ENCODE results near the gene SLC29A3.

DNA sequence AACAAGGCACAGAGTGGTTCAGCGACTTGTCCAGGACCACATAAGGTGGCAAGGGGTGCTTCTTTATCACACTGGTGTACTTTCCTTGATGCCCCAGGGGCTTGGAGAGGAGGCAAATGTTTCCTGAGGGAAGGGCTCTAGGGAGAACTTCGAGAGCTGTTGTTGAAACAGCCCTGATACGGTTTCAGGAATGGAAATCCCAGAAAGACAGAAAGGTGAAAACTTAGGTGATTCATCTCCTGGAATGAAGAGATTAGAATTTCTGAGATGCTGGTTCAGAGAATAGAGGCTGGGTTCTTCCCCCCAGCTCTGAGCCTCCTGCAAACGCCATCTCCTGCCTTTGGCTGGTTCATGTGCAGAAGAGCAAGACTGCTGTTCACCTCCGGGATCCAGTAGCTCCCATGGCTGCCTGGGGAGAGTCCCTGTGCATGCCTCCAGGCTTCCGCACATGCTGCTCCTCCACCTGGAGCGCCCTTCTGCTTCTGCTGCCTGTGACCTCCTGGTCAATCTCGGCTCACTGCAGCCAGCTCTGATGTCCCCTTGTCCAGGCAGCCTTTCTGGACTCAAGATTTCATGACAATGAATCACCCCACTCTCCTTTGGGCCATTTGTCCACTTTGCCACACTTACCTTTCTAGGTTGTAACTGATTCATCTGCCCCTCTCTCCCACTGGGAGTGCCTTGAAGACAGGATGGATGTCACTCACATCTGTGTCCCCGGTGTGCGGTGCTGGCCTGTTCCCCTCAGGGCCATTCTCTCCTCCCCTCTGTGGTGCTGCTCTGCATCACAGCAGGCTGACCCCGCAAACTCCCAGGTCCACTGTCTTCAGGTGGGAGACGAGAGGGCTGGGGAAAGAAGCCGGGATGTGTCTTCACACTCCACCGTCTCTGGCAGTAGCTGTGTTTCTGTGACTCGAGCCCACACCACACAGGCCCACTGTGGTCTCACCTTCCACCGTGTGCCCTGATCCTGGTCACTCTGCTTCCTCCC lies 74.0 kb downstream of the SLC29A3 start:
- TF ChIP-seq, protein P1, sequence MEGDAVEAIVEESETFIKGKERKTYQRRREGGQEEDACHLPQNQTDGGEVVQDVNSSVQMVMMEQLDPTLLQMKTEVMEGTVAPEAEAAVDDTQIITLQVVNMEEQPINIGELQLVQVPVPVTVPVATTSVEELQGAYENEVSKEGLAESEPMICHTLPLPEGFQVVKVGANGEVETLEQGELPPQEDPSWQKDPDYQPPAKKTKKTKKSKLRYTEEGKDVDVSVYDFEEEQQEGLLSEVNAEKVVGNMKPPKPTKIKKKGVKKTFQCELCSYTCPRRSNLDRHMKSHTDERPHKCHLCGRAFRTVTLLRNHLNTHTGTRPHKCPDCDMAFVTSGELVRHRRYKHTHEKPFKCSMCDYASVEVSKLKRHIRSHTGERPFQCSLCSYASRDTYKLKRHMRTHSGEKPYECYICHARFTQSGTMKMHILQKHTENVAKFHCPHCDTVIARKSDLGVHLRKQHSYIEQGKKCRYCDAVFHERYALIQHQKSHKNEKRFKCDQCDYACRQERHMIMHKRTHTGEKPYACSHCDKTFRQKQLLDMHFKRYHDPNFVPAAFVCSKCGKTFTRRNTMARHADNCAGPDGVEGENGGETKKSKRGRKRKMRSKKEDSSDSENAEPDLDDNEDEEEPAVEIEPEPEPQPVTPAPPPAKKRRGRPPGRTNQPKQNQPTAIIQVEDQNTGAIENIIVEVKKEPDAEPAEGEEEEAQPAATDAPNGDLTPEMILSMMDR (IDR thresholded peaks at IDR 0.05) = no peak
- TF ChIP-seq POLR2A (IDR thresholded peaks at IDR 0.05) = no peak

Measured in uterus (tissue), 2 donors.